KOPT-K1 (cell line): Measurements from ENCODE around the gene CKMT1A.
A peak's percentile ranks its signal among the peaks of the same experiment; 100 is the strongest.
"Not testable (repeated sequence)": the region's sequence is repeated elsewhere in the genome, so short reads cannot be mapped to it uniquely, and the experiment has no call there.

Experiments
- H3K27ac ChIP-seq: fragments of 200-600 bp; sonication (generic); 2 replicates; pipeline ENCODE4 v1.5.1; 2016; ENCODE audit warnings: antibody characterized with exemption, mild to moderate bottlenecking, low read depth, low read length; ENCODE audit not compliant: poor library complexity, severe bottlenecking
- H3K36me3 ChIP-seq: fragments of 200-600 bp; sonication (generic); 2 replicates; pipeline ENCODE4 v1.5.1; 2017; ENCODE audit warnings: antibody characterized with exemption, mild to moderate bottlenecking, low read length, moderate library complexity; ENCODE audit not compliant: insufficient read depth
- H3K9me3 ChIP-seq: fragments of 200-600 bp; sonication (generic); 2 replicates; pipeline ENCODE4 v1.5.1; 2017; ENCODE audit warnings: antibody characterized with exemption, low read length, mild to moderate bottlenecking; ENCODE audit not compliant: insufficient read depth, poor library complexity, severe bottlenecking

Gene CKMT1A

GRCh38 chr15:43726306-43726705, 32.6 kb downstream of the CKMT1A start:
- not testable (repeated sequence) for H3K36me3 ChIP-seq, H3K9me3 ChIP-seq, H3K27ac ChIP-seq

DNA sequence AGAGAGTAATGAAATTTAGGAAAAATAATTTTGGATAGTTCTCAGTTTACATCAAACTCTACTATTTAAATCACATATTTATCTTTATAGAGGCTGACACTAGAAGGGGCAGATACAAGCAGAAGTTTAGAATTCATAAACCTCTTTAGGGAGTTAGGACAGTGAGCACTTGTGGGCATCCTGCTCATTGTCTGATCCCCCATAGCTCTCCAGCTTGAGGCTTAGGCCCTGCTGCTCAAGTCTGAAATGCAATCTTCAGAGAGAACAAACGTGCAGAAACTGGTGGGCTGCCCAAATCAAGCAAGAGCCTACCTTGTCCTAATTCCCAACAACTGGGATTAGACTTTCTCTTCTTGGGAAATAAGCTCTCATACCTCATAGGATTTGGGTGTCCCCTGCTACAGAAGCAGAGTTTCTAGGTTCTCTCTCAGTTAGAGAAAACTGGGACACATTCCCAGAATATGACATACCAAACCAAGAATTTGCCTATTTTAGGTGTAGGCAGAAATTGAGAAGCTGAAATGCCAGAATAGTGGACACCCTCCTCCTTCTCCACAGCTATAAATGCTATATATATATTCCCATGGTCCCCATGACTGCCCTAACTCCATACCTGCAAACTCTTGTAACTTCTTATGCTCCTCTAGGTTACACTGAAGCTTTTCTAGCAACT, 34.5 kb downstream of the CKMT1A start:
- H3K36me3 ChIP-seq, H3K9me3 ChIP-seq, H3K27ac ChIP-seq: not testable (repeated sequence)

GRCh38 chr15:43735416-43735815, 41.8 kb downstream of the CKMT1A start:
- Histone ChIP-seq H3K36me3 (no peaks in the 10 kb centered on the region), H3K27ac (no peak overlapping the region), H3K9me3 (no peaks in the 10 kb centered on the region)

GRCh38 chr15:43746245-43746902, 52.7 kb downstream of the CKMT1A start, which contains the start of gene PDIA3:
Gene PDIA3, plus strand, starts transcription at chr15:43746438. Its CDS starts 102 bp downstream, at chr15:43746540.
- H3K36me3 ChIP-seq = not testable (repeated sequence)
- peak within 1 kb of the TSS; percentile 81 for H3K27ac ChIP-seq

DNA sequence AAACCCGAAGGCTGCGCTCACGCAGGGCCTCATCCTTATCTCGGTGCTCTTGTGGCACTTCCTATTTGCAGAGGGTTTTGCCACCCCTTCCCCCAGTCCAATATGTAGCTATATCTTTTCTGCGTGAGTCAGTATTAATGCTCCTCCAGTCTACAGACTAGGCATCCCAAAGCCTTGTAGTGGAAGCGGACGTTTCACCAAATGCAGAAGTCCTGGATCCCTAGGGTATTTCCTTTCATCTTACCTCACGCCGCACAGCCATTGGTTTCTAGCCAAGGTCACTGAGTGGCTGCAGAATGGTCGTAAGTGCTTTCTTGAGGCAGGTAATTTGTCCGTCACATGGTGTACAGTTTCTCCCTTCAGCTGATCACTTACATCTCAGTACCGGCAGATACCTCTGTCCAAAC, 53.2 kb downstream of the CKMT1A start:
- H3K27ac ChIP-seq = peak overlapping the region; percentile 81
- H3K36me3 ChIP-seq, H3K9me3 ChIP-seq: not testable (repeated sequence)

More at GRCh38 chr15:43746245-43746902, 52.7 kb downstream of the CKMT1A start, which contains the start of gene PDIA3:
- not testable (repeated sequence) for H3K9me3 ChIP-seq

DNA sequence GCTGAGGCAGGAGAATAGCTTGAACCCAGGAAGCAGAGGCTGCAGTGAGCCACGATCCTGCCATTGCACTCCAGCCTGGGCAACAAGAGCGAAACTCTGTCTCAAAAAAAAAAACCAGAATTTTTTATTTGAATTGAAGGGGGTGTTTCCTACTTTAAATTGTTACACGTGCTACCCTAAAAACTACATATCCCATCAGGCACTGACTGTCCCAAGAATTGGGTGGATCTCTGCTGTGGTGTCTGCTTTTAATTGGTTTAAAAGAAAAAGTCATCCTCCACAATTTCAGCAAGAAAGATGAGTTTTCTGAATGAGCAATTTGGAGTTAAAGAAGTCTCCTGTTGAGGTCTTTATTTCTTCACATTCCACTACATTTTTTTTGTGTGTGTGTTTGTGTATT, 54.7 kb downstream of the CKMT1A start:
- H3K9me3 ChIP-seq = no peaks in the 10 kb centered on the region
- H3K27ac ChIP-seq = no peak overlapping the region
- H3K36me3 ChIP-seq = peaks cover 24% of the 10 kb centered on the region
